ENCODE data around the gene AKT3.
"Not testable (repeated sequence)": the region's sequence is repeated elsewhere in the genome, so short reads cannot be mapped to it uniquely, and the experiment has no call there.

Gene AKT3

GRCh38 chr1:243850202-243850451 is at the start of gene AKT3:
AKT3 (minus strand) TSS chr1:243850243; CDS start chr1:243843170, 7,073 bp downstream.
- DNase-seq (ENCODE audit: low read depth) = no peak

GRCh38 chr1:243898278-243898677 is 48.2 kb upstream of the AKT3 start:
- no peak for DNase-seq (ENCODE audit: low read depth)

GRCh38 chr1:243896313-243896712 is 46.3 kb upstream of the AKT3 start:
- no peak for DNase-seq (ENCODE audit: low read depth)

- DNase-seq (ENCODE audit: low read depth) = no peak
These were observed 42.4 kb upstream of the AKT3 start for GRCh38 chr1:243892456-243892855.

GRCh38 chr1:243890576-243890975 is 40.5 kb upstream of the AKT3 start:
- no peak for DNase-seq (ENCODE audit: low read depth)

GRCh38 chr1:243885806-243886205 is 35.8 kb upstream of the AKT3 start:
- DNase-seq (ENCODE audit: low read depth) = no peak

GRCh38 chr1:243884603-243885002 is 34.6 kb upstream of the AKT3 start:
- DNase-seq (ENCODE audit: low read depth) = no peak

- DNase-seq (ENCODE audit: low read depth) = no peak
These were observed 33.5 kb upstream of the AKT3 start for GRCh38 chr1:243883551-243883950.

- no peak for DNase-seq (ENCODE audit: low read depth)
These were observed 32.2 kb upstream of the AKT3 start for GRCh38 chr1:243882276-243882675.

GRCh38 chr1:243877058-243877457 is 27.0 kb upstream of the AKT3 start:
- not testable (repeated sequence) for DNase-seq (ENCODE audit: low read depth)

GRCh38 chr1:243855616-243856318 is 5.7 kb upstream of the AKT3 start:
- DNase-seq (ENCODE audit: low read depth) = no peak

GRCh38 chr1:243851765-243852164 is 1.7 kb upstream of the AKT3 start:
- DNase-seq (ENCODE audit: low read depth) = no peak

GRCh38 chr1:243851257-243851756 is 1.3 kb upstream of the AKT3 start:
- DNase-seq (ENCODE audit: low read depth) = no peak

- DNase-seq (ENCODE audit: low read depth) = peak; percentile 33
These were observed 611 bp upstream of the AKT3 start for GRCh38 chr1:243850452-243851256.

GRCh38 chr1:243849421-243850201 is 432 bp downstream of the AKT3 start:
- no peak for DNase-seq (ENCODE audit: low read depth)

GRCh38 chr1:243848858-243849420 is 1.1 kb downstream of the AKT3 start:
- peak; percentile 45 for DNase-seq (ENCODE audit: low read depth)

GRCh38 chr1:243848165-243848857 is 1.7 kb downstream of the AKT3 start:
- no peak for DNase-seq (ENCODE audit: low read depth)

- DNase-seq (ENCODE audit: low read depth) = no peak
These were observed 3.3 kb downstream of the AKT3 start for GRCh38 chr1:243846761-243847160.

GRCh38 chr1:243845888-243846287 is 4.2 kb downstream of the AKT3 start:
- no peak for DNase-seq (ENCODE audit: low read depth)

GRCh38 chr1:243844186-243844585 is 5.9 kb downstream of the AKT3 start:
- DNase-seq (ENCODE audit: low read depth) = no peak

- DNase-seq (ENCODE audit: low read depth) = peak; percentile 48
These were observed 7.0 kb downstream of the AKT3 start for GRCh38 chr1:243842978-243843511.

Data from HS-27A (cell line).